ENCODE data around the gene EIF6. TPM values are rescaled to one million over a fixed set of nuclear protein-coding genes. Genes with fewer than 3 reads are reported as not detected.
A peak's percentile ranks its signal among the peaks of the same experiment; 100 is the strongest.

Gene EIF6
- total RNA-seq, 2 donors from 2014 or later: 127 to 132 TPM

GRCh38 chr20:35281506-35282101 is 3.0 kb downstream of the EIF6 start:
- Mint-ChIP-seq H3K36me3 (ENCODE audit: low read depth) (peaks cover 50% of the 10 kb centered on the region), H3K27ac (no peak overlapping the region), H3K4me3 (no peak overlapping the region), H3K27me3 (ENCODE audit: insufficient read depth) (no peaks in the 10 kb centered on the region), H3K4me1 (peaks cover 21% of the 10 kb centered on the region), H3K9me3 (no peaks in the 10 kb centered on the region)
- TF ChIP-seq, protein P1, sequence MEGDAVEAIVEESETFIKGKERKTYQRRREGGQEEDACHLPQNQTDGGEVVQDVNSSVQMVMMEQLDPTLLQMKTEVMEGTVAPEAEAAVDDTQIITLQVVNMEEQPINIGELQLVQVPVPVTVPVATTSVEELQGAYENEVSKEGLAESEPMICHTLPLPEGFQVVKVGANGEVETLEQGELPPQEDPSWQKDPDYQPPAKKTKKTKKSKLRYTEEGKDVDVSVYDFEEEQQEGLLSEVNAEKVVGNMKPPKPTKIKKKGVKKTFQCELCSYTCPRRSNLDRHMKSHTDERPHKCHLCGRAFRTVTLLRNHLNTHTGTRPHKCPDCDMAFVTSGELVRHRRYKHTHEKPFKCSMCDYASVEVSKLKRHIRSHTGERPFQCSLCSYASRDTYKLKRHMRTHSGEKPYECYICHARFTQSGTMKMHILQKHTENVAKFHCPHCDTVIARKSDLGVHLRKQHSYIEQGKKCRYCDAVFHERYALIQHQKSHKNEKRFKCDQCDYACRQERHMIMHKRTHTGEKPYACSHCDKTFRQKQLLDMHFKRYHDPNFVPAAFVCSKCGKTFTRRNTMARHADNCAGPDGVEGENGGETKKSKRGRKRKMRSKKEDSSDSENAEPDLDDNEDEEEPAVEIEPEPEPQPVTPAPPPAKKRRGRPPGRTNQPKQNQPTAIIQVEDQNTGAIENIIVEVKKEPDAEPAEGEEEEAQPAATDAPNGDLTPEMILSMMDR (conservative IDR thresholded peaks at IDR 0.05): no peak
- WGBS, 2 experiments (ENCODE audit: insufficient coverage in 1 of 2, insufficient read length in 1 of 2): 89 to 96% methylated on average over 7 to 10 of the region's 10 CpGs
- DNase-seq: no peak
- Histone ChIP-seq H3K27ac (ENCODE audit: low read depth, low read length) (no peak overlapping the region), H3K36me3 (ENCODE audit: control insufficient read depth, insufficient read depth, low read length) (peaks cover 50% of the 10 kb centered on the region), H3K27me3 (ENCODE audit: control insufficient read depth, insufficient read depth, low read length, poor library complexity, severe bottlenecking) (no peaks in the 10 kb centered on the region), H3K9me3 (ENCODE audit: control insufficient read depth, low read length) (no peaks in the 10 kb centered on the region), H3K4me1 (ENCODE audit: control insufficient read depth, insufficient read depth, low read length) (peaks cover 9% of the 10 kb centered on the region), H3K4me3 (ENCODE audit: low read length) (no peak overlapping the region), H3K9ac (ENCODE audit: extremely low read depth, low read length, poor library complexity, severe bottlenecking) (no peak overlapping the region)

- TF ChIP-seq, protein P1 (conservative IDR thresholded peaks at IDR 0.05): no peak
- 97 to 98% methylated on average over 6 of the region's 6 CpGs for WGBS, 2 experiments (ENCODE audit: insufficient coverage in 1 of 2, insufficient read length in 1 of 2)
- Mint-ChIP-seq H3K4me3 (no peak overlapping the region), H3K36me3 (ENCODE audit: low read depth) (peaks cover 55% of the 10 kb centered on the region), H3K27ac (peak overlapping the region; percentile 16), H3K4me1 (peaks cover 14% of the 10 kb centered on the region), H3K27me3 (ENCODE audit: insufficient read depth) (no peaks in the 10 kb centered on the region), H3K9me3 (no peaks in the 10 kb centered on the region)
- H3K36me3 ChIP-seq (ENCODE audit: control insufficient read depth, insufficient read depth, low read length): peaks cover 58% of the 10 kb centered on the region
- DNase-seq: no peak
- no peak overlapping the region for H3K4me3 ChIP-seq (ENCODE audit: low read length)
- peaks cover 8% of the 10 kb centered on the region for H3K4me1 ChIP-seq (ENCODE audit: control insufficient read depth, insufficient read depth, low read length)
- H3K27me3 ChIP-seq (ENCODE audit: control insufficient read depth, insufficient read depth, low read length, poor library complexity, severe bottlenecking): no peaks in the 10 kb centered on the region
- H3K27ac ChIP-seq (ENCODE audit: low read depth, low read length): no peak overlapping the region
- H3K9me3 ChIP-seq (ENCODE audit: control insufficient read depth, low read length): no peaks in the 10 kb centered on the region
- no peak overlapping the region for H3K9ac ChIP-seq (ENCODE audit: extremely low read depth, low read length, poor library complexity, severe bottlenecking)
These were observed 4.0 kb downstream of the EIF6 start for GRCh38 chr20:35280523-35280922.

- TF ChIP-seq, protein P1 (conservative IDR thresholded peaks at IDR 0.05): no peak
- Histone ChIP-seq H3K9ac (ENCODE audit: extremely low read depth, low read length, poor library complexity, severe bottlenecking) (no peak overlapping the region), H3K9me3 (ENCODE audit: control insufficient read depth, low read length) (no peaks in the 10 kb centered on the region), H3K4me1 (ENCODE audit: control insufficient read depth, insufficient read depth, low read length) (peaks cover 5% of the 10 kb centered on the region), H3K27me3 (ENCODE audit: control insufficient read depth, insufficient read depth, low read length, poor library complexity, severe bottlenecking) (no peaks in the 10 kb centered on the region), H3K36me3 (ENCODE audit: control insufficient read depth, insufficient read depth, low read length) (peaks cover 58% of the 10 kb centered on the region), H3K27ac (ENCODE audit: low read depth, low read length) (no peak overlapping the region), H3K4me3 (ENCODE audit: low read length) (no peak overlapping the region)
- Mint-ChIP-seq H3K36me3 (ENCODE audit: low read depth) (peaks cover 55% of the 10 kb centered on the region), H3K4me1 (peaks cover 8% of the 10 kb centered on the region), H3K4me3 (no peak overlapping the region), H3K27me3 (ENCODE audit: insufficient read depth) (no peaks in the 10 kb centered on the region), H3K27ac (peak overlapping the region; percentile 90), H3K9me3 (no peaks in the 10 kb centered on the region)
- WGBS, 2 experiments (ENCODE audit: insufficient coverage in 1 of 2, insufficient read length in 1 of 2): 98 to 100% methylated on average over 4 to 7 of the region's 7 CpGs
- DNase-seq: no peak
These were observed 4.9 kb downstream of the EIF6 start for GRCh38 chr20:35279533-35280174.
